ENCODE measurements around the gene ZNF516.

ZNF516 gene

DNA sequence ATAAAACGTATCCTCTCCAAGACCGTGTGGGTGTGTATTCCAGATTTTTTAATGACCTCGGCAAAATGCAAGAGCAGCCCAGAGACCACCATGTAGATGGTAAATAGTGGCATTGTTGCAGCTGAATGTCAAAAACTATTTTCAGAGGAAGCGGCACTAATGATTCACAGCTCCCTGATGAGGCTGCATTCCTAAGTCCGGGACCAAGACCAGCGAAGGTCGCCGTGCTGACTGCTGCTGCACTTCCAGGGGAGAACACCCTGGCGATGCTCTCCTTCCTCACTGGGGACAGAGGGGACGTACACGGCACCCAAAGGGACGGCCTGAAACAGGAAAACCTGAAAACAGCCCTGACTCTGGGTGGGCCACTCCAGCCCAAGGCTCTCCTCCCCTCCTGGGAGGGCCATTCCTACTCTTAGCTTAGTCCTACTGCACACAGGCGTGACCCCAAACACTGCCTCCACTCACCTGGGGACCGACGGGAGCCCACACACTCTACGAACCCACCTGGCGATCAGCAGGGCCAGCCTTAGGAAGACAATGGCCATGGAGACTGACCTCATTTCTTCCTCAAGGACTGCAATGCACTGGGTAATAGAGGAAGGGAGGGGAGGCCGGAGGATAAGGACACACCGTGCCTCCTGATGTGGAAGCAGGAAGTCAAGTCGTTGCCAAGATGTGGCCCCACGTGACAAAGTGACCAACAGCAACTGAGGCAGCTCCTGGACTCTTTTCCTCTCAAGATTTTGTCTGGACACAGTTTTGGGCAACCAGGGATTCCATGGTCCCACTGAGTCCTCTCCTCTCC is 82.8 kb downstream of the ZNF516 start:
- DNase-seq (ENCODE audit: low spot score): no peak
- TF ChIP-seq, protein P1, sequence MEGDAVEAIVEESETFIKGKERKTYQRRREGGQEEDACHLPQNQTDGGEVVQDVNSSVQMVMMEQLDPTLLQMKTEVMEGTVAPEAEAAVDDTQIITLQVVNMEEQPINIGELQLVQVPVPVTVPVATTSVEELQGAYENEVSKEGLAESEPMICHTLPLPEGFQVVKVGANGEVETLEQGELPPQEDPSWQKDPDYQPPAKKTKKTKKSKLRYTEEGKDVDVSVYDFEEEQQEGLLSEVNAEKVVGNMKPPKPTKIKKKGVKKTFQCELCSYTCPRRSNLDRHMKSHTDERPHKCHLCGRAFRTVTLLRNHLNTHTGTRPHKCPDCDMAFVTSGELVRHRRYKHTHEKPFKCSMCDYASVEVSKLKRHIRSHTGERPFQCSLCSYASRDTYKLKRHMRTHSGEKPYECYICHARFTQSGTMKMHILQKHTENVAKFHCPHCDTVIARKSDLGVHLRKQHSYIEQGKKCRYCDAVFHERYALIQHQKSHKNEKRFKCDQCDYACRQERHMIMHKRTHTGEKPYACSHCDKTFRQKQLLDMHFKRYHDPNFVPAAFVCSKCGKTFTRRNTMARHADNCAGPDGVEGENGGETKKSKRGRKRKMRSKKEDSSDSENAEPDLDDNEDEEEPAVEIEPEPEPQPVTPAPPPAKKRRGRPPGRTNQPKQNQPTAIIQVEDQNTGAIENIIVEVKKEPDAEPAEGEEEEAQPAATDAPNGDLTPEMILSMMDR (IDR thresholded peaks at IDR 0.05; ENCODE audit: extremely low read depth, missing control alignments): no peak

DNA sequence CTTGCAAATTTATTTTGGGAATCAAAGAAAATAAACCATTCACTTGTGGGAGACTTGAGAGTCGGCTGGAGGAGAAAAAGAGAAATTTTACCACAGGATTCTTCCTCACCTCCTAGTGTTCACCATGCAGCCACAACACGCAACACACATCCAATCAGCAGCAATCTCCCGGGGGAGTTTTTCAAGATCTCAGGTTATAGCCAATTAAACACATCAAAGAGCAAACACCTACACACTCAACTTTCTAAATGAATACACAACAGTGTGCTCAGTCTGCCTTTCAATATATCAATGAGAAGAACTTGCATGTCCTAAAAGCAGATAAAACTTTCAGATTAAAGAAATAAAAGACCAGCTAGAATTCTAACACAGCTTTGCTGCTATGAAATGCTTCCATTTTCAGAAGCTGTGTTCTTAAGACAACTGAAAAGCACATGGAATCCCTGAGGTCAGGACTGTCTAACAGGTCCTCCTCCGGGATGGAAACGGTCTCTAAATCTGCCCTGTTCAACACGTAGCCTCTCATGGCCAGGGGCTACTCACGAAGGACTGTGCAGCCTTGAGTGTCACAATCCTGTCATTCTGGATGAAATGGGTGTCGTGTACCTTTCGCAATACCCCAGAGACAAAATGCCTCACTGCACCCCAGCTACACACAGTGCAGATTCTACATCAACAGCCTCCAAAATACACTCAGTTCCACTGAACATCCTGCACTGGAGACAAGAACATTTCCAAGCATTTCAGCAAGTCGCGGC is 84.2 kb downstream of the ZNF516 start:
- peak; percentile 77 for DNase-seq (ENCODE audit: low spot score)
- TF ChIP-seq, protein P1 (IDR thresholded peaks at IDR 0.05; ENCODE audit: extremely low read depth, missing control alignments): no peak

DNA sequence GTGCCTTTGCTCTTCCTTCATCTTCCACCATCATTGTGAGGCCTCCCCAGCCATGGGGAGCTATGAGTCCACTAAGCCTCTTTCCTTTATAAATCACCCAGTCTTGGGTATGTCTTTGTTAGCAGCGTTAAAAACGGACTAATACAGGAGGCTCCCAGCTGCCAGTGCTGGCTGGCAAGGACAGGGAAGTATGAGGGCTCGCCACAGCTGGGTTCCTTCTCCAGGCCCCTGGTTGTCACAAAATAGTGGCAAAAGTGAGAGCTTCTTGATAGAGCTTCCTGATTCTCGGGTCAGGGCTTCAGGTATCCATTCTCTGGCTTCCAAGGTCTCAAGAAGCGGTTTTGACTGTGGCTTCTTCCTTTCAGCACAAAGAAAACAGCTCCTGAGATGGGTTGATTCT is 85.0 kb downstream of the ZNF516 start:
- no peak for DNase-seq (ENCODE audit: low spot score)
- TF ChIP-seq, protein P1 (IDR thresholded peaks at IDR 0.05; ENCODE audit: extremely low read depth, missing control alignments): no peak

DNA sequence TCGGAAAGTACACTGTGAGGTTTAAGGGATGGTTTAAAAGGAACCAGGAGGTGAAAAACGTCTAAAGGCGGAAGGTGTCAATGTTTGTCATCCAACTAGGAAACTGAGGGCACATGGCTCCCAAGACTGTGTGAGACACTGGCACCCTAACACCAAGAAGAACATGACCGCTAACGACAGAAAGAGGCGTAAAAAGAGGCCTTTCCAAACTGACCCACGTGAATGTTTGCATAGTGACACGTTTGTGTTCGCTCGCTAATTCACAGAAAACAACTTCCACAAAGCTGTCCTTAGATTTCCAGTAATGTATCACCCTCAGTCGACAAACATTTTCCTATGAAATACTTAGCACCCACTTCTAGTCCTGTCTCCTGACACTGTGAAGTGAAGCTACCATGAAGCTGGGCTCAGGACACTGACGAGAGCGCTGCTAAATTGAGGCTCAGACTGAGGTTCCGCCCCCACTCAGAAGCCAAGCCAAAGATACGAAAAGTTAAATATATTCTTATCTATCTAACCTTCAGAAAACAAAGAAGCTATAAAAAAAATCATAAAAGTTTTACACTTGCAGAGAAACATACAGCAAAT is 86.5 kb downstream of the ZNF516 start:
- DNase-seq (ENCODE audit: low spot score): no peak
- TF ChIP-seq, protein P1 (IDR thresholded peaks at IDR 0.05; ENCODE audit: extremely low read depth, missing control alignments): no peak

DNA sequence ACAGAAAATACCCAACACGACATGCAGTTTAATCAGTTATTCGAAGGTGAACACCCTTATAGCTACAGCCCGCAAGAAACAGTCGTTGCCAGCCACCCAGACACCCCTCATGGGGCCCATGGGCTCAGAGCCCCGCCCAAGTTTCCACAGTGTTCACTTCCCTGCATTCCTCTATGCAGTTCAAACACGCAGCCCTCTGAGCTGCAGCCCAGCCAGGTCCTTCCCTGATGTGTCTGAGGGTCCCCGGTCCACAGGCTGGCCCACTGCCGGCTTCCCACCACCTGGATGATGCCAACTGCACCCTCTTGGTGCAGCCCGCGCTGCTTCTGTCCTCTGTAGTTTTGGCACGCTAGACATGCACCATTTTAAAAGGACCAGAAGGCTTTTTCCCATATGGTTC is 87.4 kb downstream of the ZNF516 start:
- TF ChIP-seq, protein P1 (IDR thresholded peaks at IDR 0.05; ENCODE audit: extremely low read depth, missing control alignments): no peak

DNA sequence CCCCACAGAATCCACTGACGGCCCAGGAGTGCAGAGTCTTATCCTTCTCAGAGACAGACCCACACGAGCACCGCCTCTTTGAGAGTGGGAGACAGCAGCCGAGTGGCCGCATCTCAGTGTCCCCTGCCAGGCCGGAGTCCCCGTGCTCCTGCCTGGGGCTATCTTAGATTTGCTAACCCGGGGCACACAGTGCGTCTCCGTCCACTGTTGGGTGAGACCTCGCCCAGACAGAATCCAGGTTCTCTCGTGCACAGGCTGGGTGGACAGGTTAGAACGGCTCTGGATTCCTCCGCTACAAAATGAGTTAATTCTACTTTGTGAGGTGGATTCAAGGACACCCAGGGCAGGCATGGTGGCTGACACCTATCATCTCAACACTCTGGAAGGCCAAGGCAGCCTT is 88.3 kb downstream of the ZNF516 start:
- TF ChIP-seq, protein P1 (IDR thresholded peaks at IDR 0.05; ENCODE audit: extremely low read depth, missing control alignments): no peak
- DNase-seq (ENCODE audit: low spot score): no peak

More for the DNA sequence above, 87.4 kb downstream of the ZNF516 start:
- no peak for DNase-seq (ENCODE audit: low spot score)

Data from GM20000 (cell line).